Daoy (cell line): ENCODE data around the gene CEP104. TPM values are rescaled to one million over a fixed set of nuclear protein-coding genes. Genes with fewer than 3 reads are reported as not detected.
"Not testable (repeated sequence)": the region's sequence is repeated elsewhere in the genome, so short reads cannot be mapped to it uniquely, and the experiment has no call there.

ENCODE experiments used
- DNase-seq: peaks from one replicate; pipeline ENCODE4 v3.0.0-alpha.2; 2015; ENCODE audit warnings: low read depth
- total RNA-seq: library from RNA; depleted of rRNA; stranded (reverse); fragments of >200 nt; shearing (Covaris generic); gene quantifications from 2 replicates; pipeline ENCODE4 v1.2.3, GENCODE V29; 2014

Gene CEP104
- total RNA-seq, 1 experiment from 2014 or later, result 16.5 TPM

DNA sequence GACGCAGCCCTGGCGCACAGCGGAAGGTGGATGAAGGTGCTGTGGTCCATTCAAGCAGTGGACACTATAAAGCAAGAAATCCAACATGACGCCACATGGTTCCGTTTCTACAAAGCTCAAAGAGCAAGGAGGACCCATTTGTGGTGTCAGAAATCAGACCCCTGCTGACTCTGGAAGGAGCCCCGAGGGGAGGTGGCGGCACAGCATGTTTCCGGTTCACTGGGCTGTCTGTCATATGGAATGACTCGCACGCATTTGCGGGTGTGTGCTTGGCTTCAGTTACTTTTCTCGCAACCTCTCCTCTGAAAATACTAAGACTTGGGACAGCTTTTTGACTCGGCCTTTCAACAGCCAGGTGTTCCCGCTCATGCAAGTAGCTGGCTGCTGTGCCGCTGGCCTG is 31.7 kb downstream of the CEP104 start:
- DNase-seq, result no peak

DNA sequence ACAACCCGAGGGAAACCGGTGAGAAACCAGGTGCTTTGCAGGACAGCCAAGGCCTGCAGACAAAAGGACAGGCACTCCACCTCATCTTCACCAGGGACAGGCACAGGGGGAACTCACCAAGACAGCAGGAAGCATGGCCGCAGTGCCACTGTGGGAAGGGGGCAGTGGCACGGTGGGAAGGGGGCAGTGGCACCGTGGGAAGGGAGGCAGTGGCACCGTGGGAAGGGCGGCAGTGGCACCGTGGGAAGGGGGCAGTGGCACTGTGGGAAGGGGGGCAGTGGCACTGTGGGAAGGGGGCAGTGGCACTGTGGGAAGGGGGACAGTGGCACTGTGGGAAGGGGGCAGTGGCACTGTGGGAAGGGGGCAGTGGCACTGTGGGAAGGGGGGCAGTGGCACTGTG is 32.4 kb downstream of the CEP104 start:
- DNase-seq, result no peak

DNA sequence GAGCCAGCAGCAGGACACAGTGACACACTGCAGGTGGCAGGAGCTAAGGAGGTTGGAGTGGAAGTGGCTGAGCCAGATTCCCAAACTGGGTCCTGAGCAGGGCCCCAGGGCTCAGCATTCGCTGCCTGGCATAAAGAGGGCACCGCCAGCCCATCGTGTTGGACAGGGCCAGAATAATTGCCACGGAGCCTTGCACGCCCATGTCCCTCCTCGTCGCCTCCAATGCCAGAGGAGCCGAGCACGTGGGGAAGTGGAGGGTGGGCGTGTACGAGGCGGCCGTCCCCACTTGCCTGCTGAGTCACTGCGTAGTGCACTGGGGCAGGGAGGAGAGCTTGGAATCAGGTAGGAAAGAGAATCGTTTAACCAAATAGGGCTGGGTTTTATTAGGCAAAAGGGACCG is 34.6 kb downstream of the CEP104 start:
- DNase-seq, result no peak

- no peak for DNase-seq
Measured at GRCh38 chr1:3821908-3822307, 35.1 kb downstream of the CEP104 start.

DNA sequence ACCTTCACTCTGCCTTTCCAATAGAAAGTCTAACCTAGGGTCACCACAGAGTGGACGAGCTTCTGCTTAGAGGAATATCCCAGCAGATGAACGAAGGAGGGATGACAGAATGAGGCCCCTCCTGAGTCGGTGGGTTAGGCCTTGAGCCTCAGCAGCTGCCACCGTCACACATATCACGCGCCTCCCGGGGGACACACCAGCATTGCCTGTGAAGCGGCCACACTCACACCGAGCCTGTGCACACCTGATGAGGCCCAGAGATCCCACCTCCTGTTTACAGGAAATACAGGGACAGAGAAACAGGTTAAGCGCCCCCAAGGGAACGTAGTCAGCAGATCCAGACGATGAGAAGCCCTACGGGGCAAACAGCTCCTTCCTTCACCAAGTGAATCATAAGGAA is 35.6 kb downstream of the CEP104 start:
- no peak for DNase-seq

GRCh38 chr1:3821004-3821403 is 36.0 kb downstream of the CEP104 start:
- no peak for DNase-seq

DNA sequence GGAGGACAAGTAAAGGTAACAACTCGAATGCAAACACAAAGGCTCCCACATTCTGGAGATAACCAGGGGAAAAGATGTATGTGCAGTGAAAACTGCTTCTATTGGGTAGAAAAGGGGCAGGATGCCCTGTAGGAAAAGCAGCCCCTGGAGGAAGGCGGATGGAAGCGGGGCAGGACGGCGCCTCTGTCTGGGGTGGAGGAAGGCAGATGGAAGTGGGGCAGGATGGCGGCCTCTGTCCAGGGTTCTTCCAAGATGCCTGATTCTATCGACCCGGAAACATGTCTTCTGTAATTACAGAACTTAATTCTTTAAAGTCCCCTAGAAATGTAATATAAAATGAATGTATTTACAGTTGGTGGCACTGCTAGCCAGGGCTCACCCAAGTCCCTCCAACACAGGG is 36.7 kb downstream of the CEP104 start:
- DNase-seq, result no peak

- DNase-seq, result no peak
Measured at GRCh38 chr1:3819771-3820200, 37.2 kb downstream of the CEP104 start.

DNA sequence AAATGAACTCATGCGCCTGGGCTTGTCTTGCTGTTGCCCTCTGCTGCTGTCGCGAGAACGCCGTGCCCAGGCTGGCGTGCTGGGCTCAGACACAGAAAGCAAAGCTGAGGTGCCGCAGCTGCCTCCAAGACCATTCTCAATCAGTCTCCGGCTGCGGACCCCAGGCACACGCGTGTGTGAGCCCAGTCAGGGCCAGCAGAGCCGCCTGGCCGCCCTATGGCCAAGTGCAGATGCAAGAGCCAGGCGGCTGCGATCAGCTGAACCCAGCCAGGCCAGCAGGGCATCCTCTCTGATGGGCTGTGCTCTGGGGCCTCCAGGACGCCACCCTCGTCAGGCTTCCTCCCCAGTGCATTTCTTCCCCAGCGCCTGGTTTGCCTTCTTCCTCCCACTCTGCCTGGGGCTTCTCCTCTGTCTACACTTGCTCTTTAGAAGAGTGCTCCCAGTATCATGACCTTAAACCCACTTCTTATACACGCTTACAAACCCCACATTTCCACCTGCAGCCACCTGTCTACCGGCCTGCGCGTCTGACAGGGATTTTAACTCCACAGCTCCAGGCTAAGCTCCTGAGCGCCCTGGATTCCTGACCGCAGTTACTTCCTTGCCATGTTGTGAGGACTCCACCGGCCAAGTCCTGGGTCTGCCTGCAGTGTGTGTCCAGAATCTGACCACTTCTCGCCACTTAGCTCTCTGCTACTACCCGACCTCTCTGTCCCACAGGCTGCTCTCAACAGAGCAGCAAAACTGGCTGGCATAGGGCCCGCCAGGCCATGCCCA is 39.0 kb downstream of the CEP104 start:
- DNase-seq, result no peak

DNA sequence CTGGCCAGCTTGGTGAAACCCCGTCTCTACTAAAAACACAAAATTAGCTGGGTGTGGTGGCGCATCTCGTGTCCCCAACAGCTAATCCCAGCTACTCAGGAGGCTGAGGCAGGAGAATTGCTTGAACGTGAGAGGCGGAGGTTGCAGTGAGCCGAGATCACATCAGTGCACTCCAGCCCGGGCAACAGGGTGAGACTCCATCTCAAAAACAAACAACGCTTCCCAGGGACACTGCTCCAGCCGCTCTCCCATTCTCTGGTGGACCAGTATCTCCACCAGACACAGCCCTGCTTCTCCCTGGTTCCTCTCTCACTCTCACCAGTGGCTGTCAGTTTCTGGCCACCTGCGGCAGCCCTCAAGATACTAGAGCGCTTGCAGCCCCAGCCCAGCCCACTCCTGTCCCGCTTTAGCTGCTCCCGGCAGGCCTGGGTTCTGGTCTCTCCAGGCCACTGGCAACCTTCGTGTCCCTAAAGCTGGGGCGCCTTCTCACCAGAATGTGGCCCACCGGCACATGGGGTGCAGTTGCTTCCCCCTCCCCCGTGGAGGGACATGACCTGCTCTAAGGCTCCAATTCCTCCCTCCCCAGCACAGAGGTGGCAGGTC is 39.8 kb downstream of the CEP104 start:
- no peak for DNase-seq

DNA sequence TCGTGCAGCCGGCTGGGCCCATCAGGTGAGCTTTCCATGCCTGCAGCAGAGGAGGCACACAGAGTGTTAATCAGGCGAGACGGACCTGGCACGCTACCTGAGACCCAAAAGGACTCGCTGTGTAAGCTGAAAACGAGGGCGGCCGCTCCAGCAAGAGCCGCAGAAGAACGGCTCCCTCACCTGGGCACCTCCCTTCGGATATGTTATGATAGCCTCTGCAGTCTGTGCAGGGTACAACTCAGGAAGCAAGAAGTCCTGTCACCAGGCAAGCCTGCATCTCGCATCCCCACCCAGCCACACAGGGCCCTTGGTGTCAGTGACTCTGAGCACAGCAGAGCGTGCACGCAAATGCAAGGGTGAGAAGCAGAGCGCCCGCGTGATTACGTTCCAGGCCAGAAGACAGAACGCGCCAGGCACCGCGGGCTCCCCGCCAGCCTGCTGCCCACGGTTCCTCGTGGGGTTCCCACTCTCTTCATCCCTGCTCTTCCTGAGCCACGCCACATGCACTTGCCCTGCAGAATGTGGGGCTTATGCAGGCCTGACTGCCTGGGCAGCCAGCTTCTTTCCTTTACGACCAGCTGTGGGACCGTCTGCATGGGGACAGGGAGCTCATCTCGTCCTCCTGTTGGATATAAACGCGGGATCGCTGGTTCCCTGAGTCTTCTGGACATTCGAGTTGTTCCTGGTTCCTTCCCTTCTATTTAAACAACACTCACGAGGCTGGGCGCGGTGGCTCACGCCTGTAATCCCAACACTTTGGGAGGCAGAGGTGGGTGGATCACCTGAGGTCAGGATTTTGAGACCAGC is 40.5 kb downstream of the CEP104 start:
- no peak for DNase-seq

DNA sequence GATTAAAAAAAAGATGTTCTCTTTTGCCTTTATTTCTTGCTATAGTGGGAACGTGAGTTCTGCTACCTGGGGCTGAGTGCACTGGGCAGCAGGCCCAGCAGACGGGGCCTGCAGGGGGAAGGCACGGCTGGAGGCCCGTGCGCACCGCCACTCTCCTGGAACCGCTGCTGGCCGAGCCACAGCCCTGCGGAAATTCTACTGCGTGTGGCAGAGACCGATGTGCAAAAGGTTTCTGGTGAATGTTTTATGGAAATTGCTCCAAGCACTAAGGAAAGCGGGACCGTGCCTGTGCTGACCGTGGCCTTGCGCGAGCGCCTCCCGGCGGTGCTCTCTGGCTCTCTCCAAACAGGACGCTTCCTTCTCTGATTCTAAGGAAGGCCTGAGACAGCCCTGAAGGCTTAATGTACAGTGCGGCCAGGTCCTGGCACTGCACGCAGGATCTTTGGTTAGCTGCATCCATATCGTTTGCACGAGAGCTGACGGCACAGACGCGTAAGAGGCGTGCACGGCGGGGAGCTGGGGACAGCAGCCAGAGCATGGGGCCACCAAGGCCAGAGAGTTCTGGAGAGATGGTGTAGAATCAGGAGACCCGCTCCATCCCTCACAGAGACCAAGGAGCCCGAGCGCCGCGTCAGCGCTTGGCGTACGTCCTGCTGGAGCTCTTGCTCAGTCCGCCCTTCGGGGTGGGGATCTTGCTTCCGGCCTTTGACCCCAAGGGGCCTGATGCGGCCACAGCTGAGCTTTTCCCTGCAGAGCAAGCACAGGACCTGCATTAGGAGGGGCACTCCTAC is 42.0 kb downstream of the CEP104 start:
- DNase-seq, result no peak

DNA sequence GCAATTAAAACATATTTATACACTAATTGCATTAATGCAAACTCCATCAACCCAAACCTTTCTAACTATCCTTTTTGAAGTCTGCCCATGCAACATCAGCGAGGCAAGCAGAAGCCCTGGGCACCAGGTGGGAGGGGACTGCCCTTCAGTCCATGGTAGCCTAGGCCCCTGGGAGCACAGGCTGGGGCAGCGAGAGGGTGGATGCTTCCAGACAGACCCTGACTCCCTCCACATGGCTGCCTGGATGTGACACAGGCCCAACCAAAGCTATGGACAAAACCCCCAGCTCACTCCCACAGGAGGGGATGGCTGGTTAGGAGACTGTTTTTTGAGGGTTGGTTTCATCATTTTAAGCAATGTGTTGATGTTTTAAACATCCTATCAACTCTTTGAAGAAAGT is 42.9 kb downstream of the CEP104 start:
- DNase-seq, result no peak

DNA sequence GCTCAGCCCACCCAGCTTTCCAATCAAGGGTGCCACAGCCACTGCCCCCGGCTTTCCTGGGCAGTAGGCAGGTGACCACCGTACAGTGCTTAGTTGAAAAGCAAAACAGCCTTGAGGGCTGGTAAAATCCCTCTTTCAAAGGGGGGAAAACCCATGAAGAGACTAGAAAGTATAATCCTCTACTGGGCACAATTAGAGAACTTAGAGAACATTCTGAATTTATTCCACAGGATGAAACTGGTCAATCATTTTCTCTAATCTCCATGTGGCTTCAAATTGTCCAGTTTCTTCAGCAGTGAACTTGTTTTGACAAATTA is 45.5 kb downstream of the CEP104 start:
- no peak for DNase-seq

DNA sequence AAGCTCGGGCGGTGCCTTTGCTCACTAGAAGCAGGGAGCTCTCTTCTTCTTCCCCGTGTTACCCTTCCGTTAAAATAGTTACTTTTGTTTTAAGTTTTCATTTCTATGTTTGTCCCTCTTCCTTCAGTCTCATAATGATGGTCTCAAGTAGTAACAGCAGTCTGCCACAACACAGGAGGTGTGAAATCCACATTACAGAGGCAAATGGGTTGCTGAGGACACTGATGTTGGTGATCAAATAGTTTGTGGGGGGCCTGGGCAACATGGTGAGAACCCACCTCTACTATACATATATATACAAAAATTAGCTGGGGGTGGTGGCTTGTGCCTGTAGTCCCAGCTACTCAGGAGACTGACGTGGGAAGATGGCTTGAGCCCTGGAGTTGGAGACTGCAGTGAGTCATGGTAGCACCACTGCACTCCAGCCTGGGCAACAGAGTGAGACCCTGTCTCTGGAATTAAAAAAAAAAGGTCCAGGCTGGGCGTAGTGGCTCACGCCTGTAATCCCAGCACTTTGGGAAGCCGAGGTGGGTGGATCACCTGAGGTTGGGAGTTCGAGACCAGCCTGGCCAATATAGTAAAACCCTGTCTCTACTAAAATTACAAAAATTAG is 46.8 kb downstream of the CEP104 start:
- DNase-seq, result not testable (repeated sequence)

DNA sequence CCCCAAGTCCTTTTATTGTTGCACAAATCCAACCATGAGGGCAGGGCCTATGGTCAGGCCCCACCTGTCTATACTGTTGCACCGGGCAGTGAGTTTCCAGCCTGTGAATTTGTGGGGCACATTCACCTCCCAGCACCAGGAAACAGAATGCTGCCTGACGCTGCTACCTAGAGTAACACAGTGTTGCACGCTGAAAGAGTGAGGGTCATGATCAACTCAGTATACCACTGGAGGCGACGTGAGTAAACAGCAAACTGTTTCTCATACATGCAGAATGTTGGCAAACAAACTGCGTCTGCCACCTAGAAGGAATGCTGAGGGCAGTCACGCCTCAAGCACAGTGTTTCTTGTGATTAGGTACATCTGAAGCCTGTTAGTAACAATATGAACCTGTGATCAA is 47.3 kb downstream of the CEP104 start:
- no peak for DNase-seq

- DNase-seq, result no peak
Measured at GRCh38 chr1:3807769-3808168, 49.2 kb downstream of the CEP104 start.

DNA sequence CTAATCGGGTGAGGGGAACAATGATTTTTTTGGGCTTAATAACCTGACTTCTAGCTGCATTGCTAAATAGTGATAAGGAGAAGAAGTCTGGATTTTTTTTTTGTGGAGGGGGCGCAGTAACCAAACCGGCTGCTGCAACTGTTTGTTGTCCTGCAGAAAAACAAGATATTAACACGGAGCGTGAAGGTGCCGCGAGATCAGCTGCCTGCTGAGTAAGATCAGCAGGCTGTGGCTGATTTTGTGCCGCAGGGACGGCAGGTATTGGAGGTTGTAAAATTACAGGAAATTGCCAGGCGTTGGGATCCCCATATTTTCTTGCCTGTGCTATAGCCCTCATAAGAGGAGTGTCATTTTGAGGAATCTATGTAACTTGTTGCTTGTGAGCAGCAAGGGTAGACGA is 52.0 kb downstream of the CEP104 start:
- no peak for DNase-seq

GRCh38 chr1:3804627-3804944 is 52.4 kb downstream of the CEP104 start:
- not testable (repeated sequence) for DNase-seq

DNA sequence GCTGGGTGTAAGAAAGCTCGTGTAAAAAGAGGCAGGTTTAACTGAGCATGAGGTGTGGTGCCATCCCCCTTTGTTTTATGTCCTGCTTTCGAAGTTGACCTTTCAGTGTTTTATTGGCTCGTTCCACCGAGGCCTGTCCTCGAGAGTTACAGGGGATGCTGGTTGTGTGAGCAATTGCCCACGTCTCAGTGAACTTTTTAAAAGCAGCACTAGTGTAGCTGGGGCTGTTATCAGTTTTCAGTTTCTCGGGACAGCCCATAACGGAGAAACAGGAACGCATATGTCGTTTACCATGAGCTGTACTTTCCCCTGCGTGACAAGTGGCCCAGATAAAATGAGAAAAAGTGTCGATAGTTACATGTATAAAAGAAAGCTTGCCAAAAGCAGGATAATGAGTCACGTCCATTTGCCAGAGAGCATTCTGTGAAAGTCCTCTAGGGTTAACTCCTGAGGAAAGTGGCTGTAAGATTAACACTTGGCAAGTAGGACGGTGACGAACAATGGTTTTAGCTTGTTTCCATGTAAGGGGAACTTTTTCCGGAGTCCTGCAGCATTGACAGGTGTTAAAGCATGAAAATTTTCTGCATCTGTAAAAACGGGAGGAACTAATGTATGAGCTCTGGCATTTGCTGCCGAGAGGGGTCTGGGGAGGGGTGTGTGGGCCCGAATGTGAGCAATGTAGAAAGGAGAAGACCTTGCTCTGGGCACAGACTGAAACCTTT is 52.9 kb downstream of the CEP104 start:
- peak; percentile 25 for DNase-seq

- not testable (repeated sequence) for DNase-seq
Measured at GRCh38 chr1:3800795-3801194, 56.2 kb downstream of the CEP104 start.
